Measurements from ENCODE around the gene ACCS. TPM values are rescaled to one million over a fixed set of nuclear protein-coding genes. Genes with fewer than 3 reads are reported as not detected.

The ACCS gene
- total and polyA plus RNA-seq, 9 of the 15 experiments (the other 6 are each of a cell fraction or from before 2014, with no cell fraction given) = 4.2 to 25.9 (median 16.3) TPM

GRCh38 chr11:44116234-44116830 lies 50.3 kb downstream of the ACCS start:
- in situ Hi-C loops (cut with MboI) = no loop called here
- no peak overlapping the region for H3K4me2 ChIP-seq (ENCODE audit: insufficient read depth, low read length)
- peaks cover 69% of the 10 kb centered on the region for H3K36me3 ChIP-seq (ENCODE audit: control insufficient read depth, insufficient read depth, low read length)
- no peaks in the 10 kb centered on the region for H3K9me1 ChIP-seq (ENCODE audit: control insufficient read depth, insufficient read depth, low read length)
- H3K4me3 ChIP-seq = no peak overlapping the region
- no TSS peak for BruUV-seq (replicated peaks)
- H3K4me1 ChIP-seq (replicated peaks in 1 of 2; ENCODE audit: control insufficient read depth in 2 of 2, insufficient read depth in 2 of 2, low read length in 2 of 2) = no peaks in the 10 kb centered on the region; a peak in 1 of 5 replicates
- ATAC-seq (no peak), FAIRE-seq (no peak), DNase-seq (ENCODE audit: extremely low read depth in 1 of 4, low spot score in 3 of 4) (no peak)
- H3K27me3 ChIP-seq (ENCODE audit: control insufficient read depth in 2 of 2, insufficient read depth in 2 of 2, low read length in 2 of 2) = no peaks in the 10 kb centered on the region
- no peaks in the 10 kb centered on the region for H4K20me1 ChIP-seq (replicated peaks; ENCODE audit: control insufficient read depth, insufficient read depth, low read length)
- TF ChIP-seq STAT5A (IDR thresholded peaks at IDR 0.05; ENCODE audit: borderline replicate concordance, low read length) (no peak), ZNF75A (CRISPR knock-in tag; IDR thresholded peaks at IDR 0.05) (no peak), ZNF174 (CRISPR knock-in tag; IDR thresholded peaks at IDR 0.05) (no peak), ZNF444 (CRISPR knock-in tag; IDR thresholded peaks at IDR 0.05) (no peak), POU5F1 (IDR thresholded peaks at IDR 0.05; ENCODE audit: borderline replicate concordance, low read depth, low read length, partially characterized antibody) (no peak), MYNN (IDR thresholded peaks at IDR 0.05) (no peak), MYNN (CRISPR knock-in tag; IDR thresholded peaks at IDR 0.05) (no peak), NCOA4 (IDR thresholded peaks at IDR 0.05; ENCODE audit: partially characterized antibody) (no peak), ZNF41 (CRISPR knock-in tag; conservative IDR thresholded peaks at IDR 0.05) (no peak), NR1H2 (CRISPR knock-in tag; IDR thresholded peaks at IDR 0.05) (no peak), KDM1A (IDR thresholded peaks at IDR 0.05) (no peak), ZNF785 (CRISPR knock-in tag; IDR thresholded peaks at IDR 0.05) (no peak)
- H2AFZ ChIP-seq (ENCODE audit: low read depth, low read length) = no peak overlapping the region
- no peak overlapping the region for H3K27ac ChIP-seq (ENCODE audit: extremely low read depth, low read depth, low read length)
- POLR2A ChIA-PET = no interaction called here
- WGBS (ENCODE audit: insufficient coverage, low coverage, missing lambda C conversion rate) = 96% methylated on average over 3 of the region's 3 CpGs
- H3K79me2 ChIP-seq (ENCODE audit: control insufficient read depth, insufficient read depth, low read length) = no peaks in the 10 kb centered on the region
- intact Hi-C loops (cut with micrococcal nuclease) = no loop called here
- H3K9me3 ChIP-seq (replicated peaks; ENCODE audit: control insufficient read depth, insufficient read depth, low read depth, low read length) = no peaks in the 10 kb centered on the region
- CTCF ChIA-PET (ENCODE audit: low intra/inter-chr PET ratio) = no interaction called here
- H3K9ac ChIP-seq (ENCODE audit: insufficient read depth in 1 of 2, low read depth in 2 of 2, low read length in 2 of 2) = no peak overlapping the region
